ENCODE measurements around the gene SAMHD1. TPM values are rescaled to one million over a fixed set of nuclear protein-coding genes. Genes with fewer than 3 reads are reported as not detected.

SAMHD1 gene
- total and polyA plus RNA-seq, 2 of the 13 experiments (the other 11 are each of a cell fraction or from before 2014, with no cell fraction given): 16.9 to 43.5 TPM

GRCh38 chr20:36876473-36876833, 75.1 kb downstream of the SAMHD1 start:
- ChIA-PET POLR2A (interaction anchor here (1.3 to 3.2 kb wide), 4 partner anchors 10 to 103 kb away, joined by 6 to 22 read pairs (median 11); partner anchors contain the start of gene DSN1), CTCF (ENCODE audit: low intra/inter-chr PET ratio, low total read pairs) (no interaction called here)
- Histone ChIP-seq H3K4me3 (replicated peaks in 1 of 3; ENCODE audit: insufficient read depth in 1 of 3, low read depth in 2 of 3, low read length in 3 of 3) (peak overlapping the region in 2 of 3 experiments; percentile 23 to 72; a peak in 2 of 6 replicates), H3K4me2 (ENCODE audit: low read depth, low read length) (peak overlapping the region; percentile 100), H4K20me1 (ENCODE audit: insufficient read depth, low read length) (no peaks in the 10 kb centered on the region), H2AFZ (ENCODE audit: low read length) (no peak overlapping the region), H3K36me3 (replicated peaks in 1 of 2; ENCODE audit: control insufficient read depth in 1 of 2, insufficient read depth in 2 of 2, low read length in 2 of 2) (no peaks in the 10 kb centered on the region), H3K79me2 (ENCODE audit: insufficient read depth, low read length) (no peaks in the 10 kb centered on the region), H3K9me3 (ENCODE audit: low read length) (no peaks in the 10 kb centered on the region), H3K9ac (ENCODE audit: insufficient read depth, low read depth, low read length) (peak overlapping the region; percentile 39; the same call in 1 of the 2 replicates), H3K27me3 (ENCODE audit: control insufficient read depth in 1 of 2, insufficient read depth in 2 of 2, low read length in 2 of 2) (no peaks in the 10 kb centered on the region), H3K4me1 (ENCODE audit: insufficient read depth, low read length) (peaks cover 58% of the 10 kb centered on the region), H3K27ac (ENCODE audit: extremely low read length, insufficient read depth, low read length) (no peak overlapping the region)
- ATAC-seq (no peak), DNase-seq (ENCODE audit: low spot score) (no peak), FAIRE-seq (peak; percentile 21)
- BruUV-seq (replicated peaks): TSS peak; percentile 73
- 93% methylated on average over 3 of the region's 3 CpGs for WGBS (ENCODE audit: low lambda C conversion rate)
- intact Hi-C loops (cut with micrococcal nuclease; ENCODE audit: unreplicated experiment) (loop anchor here (1.0 kb wide), 1 partner anchor 12 kb away; no protein-coding TSS in a partner anchor), in situ Hi-C loops (cut with HindIII; ENCODE audit: extremely low pct_ligation_motif_present, low pct_unique_long_range_greater_than_20kb) (no loop called here)
- TF ChIP-seq, protein P1, sequence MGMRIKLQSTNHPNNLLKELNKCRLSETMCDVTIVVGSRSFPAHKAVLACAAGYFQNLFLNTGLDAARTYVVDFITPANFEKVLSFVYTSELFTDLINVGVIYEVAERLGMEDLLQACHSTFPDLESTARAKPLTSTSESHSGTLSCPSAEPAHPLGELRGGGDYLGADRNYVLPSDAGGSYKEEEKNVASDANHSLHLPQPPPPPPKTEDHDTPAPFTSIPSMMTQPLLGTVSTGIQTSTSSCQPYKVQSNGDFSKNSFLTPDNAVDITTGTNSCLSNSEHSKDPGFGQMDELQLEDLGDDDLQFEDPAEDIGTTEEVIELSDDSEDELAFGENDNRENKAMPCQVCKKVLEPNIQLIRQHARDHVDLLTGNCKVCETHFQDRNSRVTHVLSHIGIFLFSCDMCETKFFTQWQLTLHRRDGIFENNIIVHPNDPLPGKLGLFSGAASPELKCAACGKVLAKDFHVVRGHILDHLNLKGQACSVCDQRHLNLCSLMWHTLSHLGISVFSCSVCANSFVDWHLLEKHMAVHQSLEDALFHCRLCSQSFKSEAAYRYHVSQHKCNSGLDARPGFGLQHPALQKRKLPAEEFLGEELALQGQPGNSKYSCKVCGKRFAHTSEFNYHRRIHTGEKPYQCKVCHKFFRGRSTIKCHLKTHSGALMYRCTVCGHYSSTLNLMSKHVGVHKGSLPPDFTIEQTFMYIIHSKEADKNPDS (CRISPR knock-in tag; IDR thresholded peaks at IDR 0.05): 0 out of 2 replicates have a peak, but pooled peaks have one; percentile 0
- no peak for TF ChIP-seq ZNF710 (CRISPR knock-in tag; IDR thresholded peaks at IDR 0.05; ENCODE audit: borderline replicate concordance)
- no peak for TF ChIP-seq MED8 (CRISPR knock-in tag; IDR thresholded peaks at IDR 0.05; ENCODE audit: insufficient replicate concordance)
- TF ChIP-seq FOXP1 (IDR thresholded peaks at IDR 0.05): 0 out of 2 replicates have a peak, but pooled peaks have one; percentile 14
- TF ChIP-seq FOXP1 (CRISPR knock-in tag; IDR thresholded peaks at IDR 0.05): no peak
- peak; percentile 41; the same call in 1 of the 2 replicates for TF ChIP-seq ZNF646 (CRISPR knock-in tag; IDR thresholded peaks at IDR 0.05)
- TF ChIP-seq TRIM24 (CRISPR knock-in tag; IDR thresholded peaks at IDR 0.05): peak; percentile 60; the same call in 1 of the 2 replicates
- TF ChIP-seq ZNF382 (CRISPR knock-in tag; IDR thresholded peaks at IDR 0.05; ENCODE audit: borderline replicate concordance): no peak
- TF ChIP-seq ASH2L (IDR thresholded peaks at IDR 0.05; ENCODE audit: insufficient read length, low read depth, low read length): no peak
- TF ChIP-seq MTERF4 (CRISPR knock-in tag; IDR thresholded peaks at IDR 0.05): no peak
